Endothelial cell of umbilical vein (primary cell): Measurements from ENCODE around the gene AGRN.

ENCODE experiments used
- CTCF ChIP-seq, 2 donors: IDR thresholded peaks; 1 replicate in 1 of 2; 2 replicates in 1 of 2; pipeline ENCODE4 v1.5.1; 2011; ENCODE audit warnings: low read length in 2 of 2, mild to moderate bottlenecking in 2 of 2, moderate library complexity in 2 of 2, control low read depth in 1 of 2, inconsistent platforms in 1 of 2, low read depth in 1 of 2; ENCODE audit not compliant: insufficient read depth in 1 of 2; ENCODE audit errors: extremely low read depth in 1 of 2
- EZH2 ChIP-seq: IDR thresholded peaks from 2 replicates; pipeline ENCODE4 v1.6.1; 2012; ENCODE audit warnings: borderline replicate concordance, low read depth, mild to moderate bottlenecking, moderate library complexity, low read length, inconsistent platforms; ENCODE audit not compliant: severe bottlenecking
- MAX ChIP-seq: IDR thresholded peaks from 2 replicates; pipeline ENCODE4 v1.6.1; 2011; ENCODE audit not compliant: insufficient read depth, insufficient read length
- MYC ChIP-seq: IDR thresholded peaks from one replicate; pipeline ENCODE4 v1.6.1; 2011; ENCODE audit warnings: mild to moderate bottlenecking, low read depth, low read length
- POLR2A ChIP-seq: IDR thresholded peaks from 2 replicates; pipeline ENCODE4 v1.6.1; 2012; ENCODE audit warnings: low read depth, mild to moderate bottlenecking, control low read depth, low read length
- POLR2AphosphoS5 ChIP-seq: IDR thresholded peaks from 2 replicates; pipeline ENCODE4 v1.6.1; 2012; ENCODE audit warnings: low read depth, mild to moderate bottlenecking, control low read depth, low read length, moderate library complexity; ENCODE audit not compliant: insufficient read depth

GRCh38 chr1:1000357-1001056 is 19.4 kb upstream of the AGRN start:
- TF ChIP-seq CTCF (IDR thresholded peaks at IDR 0.05; ENCODE audit: extremely low read depth in 1 of 2, insufficient read depth in 1 of 2, low read depth in 1 of 2, low read length in 2 of 2) (no peak), POLR2AphosphoS5 (no peak), POLR2A (no peak), EZH2 (no peak), MAX (peak; percentile 96), MYC (peak; percentile 96)
